ENCODE data around the gene RAD21L1.

- TF ChIP-seq CTCF (IDR thresholded peaks at IDR 0.05 in 8 of 11, conservative IDR thresholded peaks at IDR 0.05 in 3 of 11): no peak
- no peak for TF ChIP-seq POLR2A (IDR thresholded peaks at IDR 0.05)
- no peak for TF ChIP-seq POLR2AphosphoS5 (IDR thresholded peaks at IDR 0.05)
Observed at GRCh38 chr20:1187605-1188171, 38.2 kb upstream of the RAD21L1 start.

Measured in spleen (tissue), 7 donors.